Ishikawa (cell line): ENCODE data around the gene NXNL2.

Source experiments
- CEBPB ChIP-seq: IDR thresholded peaks from 2 replicates; pipeline ENCODE4 v1.6.1; 2012
- CREB1 ChIP-seq: IDR thresholded peaks from 2 replicates; pipeline ENCODE4 v1.6.1; 2012; ENCODE audit warnings: low read depth
- EP300 ChIP-seq: IDR thresholded peaks from 2 replicates; pipeline ENCODE4 v1.6.1; 2012; ENCODE audit warnings: borderline replicate concordance
- MAX ChIP-seq: IDR thresholded peaks from 2 replicates; pipeline ENCODE4 v1.6.1; 2012
- NFIC ChIP-seq: IDR thresholded peaks from 2 replicates; pipeline ENCODE4 v1.6.1; 2012
- RAD21 ChIP-seq: IDR thresholded peaks from 2 replicates; pipeline ENCODE4 v1.6.1; 2012; ENCODE audit warnings: low read depth
- REST ChIP-seq: IDR thresholded peaks from 2 replicates; pipeline ENCODE4 v1.6.1; 2012; ENCODE audit warnings: low read depth, mild to moderate bottlenecking
- USF1 ChIP-seq: IDR thresholded peaks from 2 replicates; pipeline ENCODE4 v1.6.1; 2012
- YY1 ChIP-seq: IDR thresholded peaks from 2 replicates; pipeline ENCODE4 v1.6.1; 2012; ENCODE audit warnings: low read depth
- ZBTB7A ChIP-seq: IDR thresholded peaks from 2 replicates; pipeline ENCODE4 v1.6.1; 2012; ENCODE audit warnings: low read depth

GRCh38 chr9:88555268-88555980, 20.4 kb downstream of the NXNL2 start:
- TF ChIP-seq RAD21: no peak
- TF ChIP-seq NFIC: no peak
- TF ChIP-seq EP300: no peak
- no peak for TF ChIP-seq MAX
- no peak for TF ChIP-seq ZBTB7A
- no peak for TF ChIP-seq CEBPB
- no peak for TF ChIP-seq REST
- no peak for TF ChIP-seq YY1
- no peak for TF ChIP-seq USF1
- TF ChIP-seq CREB1: no peak
